Muscle of leg (tissue), 11 donors: ENCODE results near the gene CCDC30. TPM values are rescaled to one million over a fixed set of nuclear protein-coding genes. Genes with fewer than 3 reads are reported as not detected.

ENCODE experiments used
- DNase-seq: peaks from one replicate; pipeline ENCODE4 v3.0.0; 2013
- H3K27ac ChIP-seq: one replicate; pipeline ENCODE4 v1.5.1; 2013; ENCODE audit warnings: mild to moderate bottlenecking, low read length, control low read depth
- H3K27me3 ChIP-seq: one replicate; pipeline ENCODE4 v1.6.1; 2013; ENCODE audit warnings: low read length; ENCODE audit not compliant: control insufficient read depth, insufficient read depth
- H3K36me3 ChIP-seq: one replicate; pipeline ENCODE4 v1.6.1; 2013; ENCODE audit warnings: low read length; ENCODE audit not compliant: control insufficient read depth, insufficient read depth
- H3K4me1 ChIP-seq: one replicate; pipeline ENCODE4 v1.6.1; 2013; ENCODE audit warnings: low read length; ENCODE audit not compliant: control insufficient read depth, insufficient read depth
- H3K4me3 ChIP-seq: one replicate; pipeline ENCODE4 v1.5.1; 2013; ENCODE audit warnings: low read length, control low read depth
- H3K9me3 ChIP-seq: replicated peaks from 2 replicates; pipeline ENCODE4 v1.6.1; 2013; ENCODE audit warnings: low read depth, low read length; ENCODE audit not compliant: control insufficient read depth
- WGBS: methylation state at CpG from one replicate; pipeline ENCODE4 v1.1.5; 2013; ENCODE audit warnings: missing lambda C conversion rate; ENCODE audit not compliant: insufficient coverage; 5-methylcytosine and 5-hydroxymethylcytosine counted together
- polyA plus RNA-seq, 8 donors: library from polyadenylated mRNA; unstranded; fragments of 120-200 nt; gene quantifications; one replicate each; pipeline versions ENCODE4 v1.2.1 to v1.2.3, GENCODE V29; 2013; ENCODE audit warnings: inconsistent platforms in 1 of 8, low replicate concordance in 1 of 8; ENCODE audit not compliant: insufficient read length in 8 of 8, insufficient read depth in 1 of 8
- total RNA-seq: library from RNA; stranded (reverse); fragments of 120-200 nt; gene quantifications from one replicate; pipeline ENCODE4 v1.2.4, GENCODE V29; 2013

CCDC30 gene
- total and polyA plus RNA-seq, 9 donors: 1.2 to 3.5 (median 1.9) TPM

DNA sequence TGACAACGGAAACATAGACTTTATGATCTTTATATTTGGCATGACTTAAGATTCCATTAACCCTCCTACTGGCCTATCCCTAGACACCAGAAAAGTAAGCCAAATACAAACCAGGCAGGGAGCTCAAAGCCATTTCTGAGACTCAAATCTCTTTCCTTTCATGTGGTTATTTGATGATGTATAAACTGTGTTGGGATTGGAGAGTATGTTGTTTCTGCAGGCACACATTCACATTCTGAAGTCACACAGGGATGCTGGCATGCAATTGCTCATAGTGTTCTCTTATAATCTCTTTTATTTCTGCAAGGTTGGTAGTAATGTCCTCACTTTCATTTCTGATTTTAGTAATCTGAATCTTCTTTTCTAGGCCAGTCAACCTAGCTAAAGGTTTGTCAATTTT lies 13.0 kb upstream of the CCDC30 start:
- Histone ChIP-seq H3K27ac (no peak overlapping the region), H3K4me3 (no peak overlapping the region), H3K4me1 (no peaks in the 10 kb centered on the region), H3K9me3 (no peaks in the 10 kb centered on the region), H3K36me3 (no peaks in the 10 kb centered on the region), H3K27me3 (no peaks in the 10 kb centered on the region)
- no CpG with 5 or more reads among the region's 1 CpG for WGBS
- DNase-seq: no peak

DNA sequence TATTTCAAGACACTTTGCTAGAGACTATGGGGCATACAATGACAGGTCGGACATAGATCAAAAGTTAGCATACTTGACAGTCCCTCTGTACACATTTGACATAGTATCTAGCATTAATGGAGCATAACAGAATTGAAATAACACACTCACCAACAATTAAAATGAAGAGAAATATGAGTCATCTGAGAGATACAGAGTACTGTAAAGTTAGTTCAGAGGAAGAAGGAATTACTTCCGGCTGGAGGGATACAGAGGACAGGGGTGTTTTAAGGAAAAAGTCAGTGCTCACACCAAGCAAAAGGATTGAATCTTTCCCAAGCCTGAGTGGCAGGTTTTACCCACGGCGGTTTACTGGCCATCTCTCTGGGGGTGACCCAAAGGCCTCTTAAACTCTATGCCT lies 9.7 kb upstream of the CCDC30 start:
- Histone ChIP-seq H3K27ac (no peak overlapping the region), H3K9me3 (no peaks in the 10 kb centered on the region), H3K27me3 (no peaks in the 10 kb centered on the region), H3K4me3 (no peak overlapping the region), H3K4me1 (peaks cover 12% of the 10 kb centered on the region), H3K36me3 (peaks cover 3% of the 10 kb centered on the region)
- 40% methylated on average over 1 of the region's 4 CpGs for WGBS
- DNase-seq: no peak

DNA sequence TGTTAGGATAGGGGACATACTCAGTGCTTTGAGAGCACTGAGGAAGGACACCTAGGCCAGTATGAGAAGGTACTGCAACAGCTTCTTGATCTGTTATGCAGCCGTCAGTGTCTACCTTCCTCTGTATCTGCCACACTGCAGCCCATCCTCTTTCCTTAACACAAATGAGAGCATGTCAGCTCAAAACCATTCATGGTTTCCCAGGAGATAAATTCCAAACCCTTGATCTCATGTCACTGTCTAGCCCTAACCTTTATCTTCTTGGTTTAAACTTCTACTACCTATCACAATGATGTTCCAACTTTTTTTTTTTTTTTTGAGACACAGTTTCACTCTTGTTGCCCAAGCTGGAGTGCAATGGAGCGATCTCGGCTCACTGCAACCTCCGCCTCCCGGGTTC lies 8.7 kb upstream of the CCDC30 start:
- H3K4me3 ChIP-seq: no peak overlapping the region
- no peaks in the 10 kb centered on the region for H3K9me3 ChIP-seq
- H3K27ac ChIP-seq: no peak overlapping the region
- peaks cover 12% of the 10 kb centered on the region for H3K4me1 ChIP-seq
- no peaks in the 10 kb centered on the region for H3K27me3 ChIP-seq
- DNase-seq: no peak
- peaks cover 8% of the 10 kb centered on the region for H3K36me3 ChIP-seq
- 94% methylated on average over 4 of the region's 5 CpGs for whole genome bisulfite sequencing

DNA sequence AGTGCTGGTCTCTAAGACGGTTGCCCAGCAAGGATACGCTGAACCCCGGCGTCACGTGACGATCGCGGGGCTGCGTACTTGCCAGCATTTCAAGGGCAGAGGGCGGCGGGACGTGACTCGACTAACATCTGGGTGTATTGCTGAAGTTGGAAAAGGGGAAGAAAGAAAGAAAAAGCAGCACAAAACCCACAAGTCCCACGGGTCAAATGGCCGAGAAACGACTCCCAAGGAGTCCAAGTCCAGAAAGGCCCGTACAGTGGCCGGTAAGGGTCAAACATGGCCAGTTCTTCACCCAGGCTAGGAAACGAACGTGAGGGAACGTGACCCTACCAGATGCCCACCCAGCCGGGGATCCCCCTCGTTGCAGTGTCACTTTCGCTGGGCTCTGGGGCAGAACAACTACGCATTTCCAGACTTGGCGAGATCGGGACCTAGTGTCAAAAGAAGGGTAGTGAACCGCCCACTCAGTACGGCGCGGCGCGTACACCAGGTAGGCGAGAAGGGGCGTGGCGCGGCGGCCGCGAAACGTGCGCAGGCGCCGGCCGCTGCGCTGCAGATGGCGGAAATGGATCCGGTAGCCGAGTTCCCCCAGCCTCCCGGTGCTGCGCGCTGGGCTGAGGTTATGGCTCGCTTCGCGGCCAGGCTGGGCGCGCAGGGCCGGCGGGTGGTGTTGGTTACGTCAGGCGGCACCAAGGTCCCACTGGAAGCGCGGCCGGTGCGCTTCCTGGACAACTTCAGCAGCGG lies 6.9 kb upstream of the CCDC30 start, which contains the start of the genes PPCS and ZMYND12:
TSS of gene PPCS (plus strand) at position 534 of the 744 bp plus-strand sequence. CDS start at position 557, 23 bp downstream.
TSS of gene ZMYND12 (minus strand) at position 13 of the 744 bp plus-strand sequence. CDS start 25 bp downstream, outside the sequence.
- H3K36me3 ChIP-seq: peaks cover 12% of the 10 kb centered on the region
- peak within 1 kb of the TSS; percentile 64 for H3K4me3 ChIP-seq
- H3K4me1 ChIP-seq: peaks cover 12% of the 10 kb centered on the region
- WGBS: under 1% methylated on average over 55 of the region's 66 CpGs
- H3K27me3 ChIP-seq: no peaks in the 10 kb centered on the region
- peak within 1 kb of the TSS; percentile 97 for H3K27ac ChIP-seq
- H3K9me3 ChIP-seq: no peaks in the 10 kb centered on the region
- peak; percentile 97 for DNase-seq

DNA sequence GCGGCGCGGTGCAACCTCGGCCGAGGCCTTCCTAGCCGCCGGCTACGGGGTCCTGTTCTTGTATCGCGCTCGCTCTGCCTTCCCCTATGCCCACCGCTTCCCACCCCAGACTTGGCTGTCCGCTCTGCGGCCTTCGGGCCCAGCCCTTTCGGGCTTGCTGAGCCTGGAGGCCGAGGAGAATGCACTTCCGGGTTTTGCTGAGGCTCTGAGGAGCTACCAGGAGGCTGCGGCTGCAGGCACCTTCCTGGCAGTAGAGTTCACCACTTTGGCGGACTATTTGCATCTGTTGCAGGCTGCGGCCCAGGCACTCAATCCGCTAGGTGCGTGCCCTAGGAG lies 6.4 kb upstream of the CCDC30 start:
- peaks cover 12% of the 10 kb centered on the region for H3K36me3 ChIP-seq
- no peaks in the 10 kb centered on the region for H3K27me3 ChIP-seq
- peak overlapping the region; percentile 64 for H3K4me3 ChIP-seq
- WGBS: 2% methylated on average over 23 of the region's 23 CpGs
- H3K4me1 ChIP-seq: peaks cover 12% of the 10 kb centered on the region
- peak; percentile 65 for DNase-seq
- peak overlapping the region; percentile 97 for H3K27ac ChIP-seq
- H3K9me3 ChIP-seq: no peaks in the 10 kb centered on the region

DNA sequence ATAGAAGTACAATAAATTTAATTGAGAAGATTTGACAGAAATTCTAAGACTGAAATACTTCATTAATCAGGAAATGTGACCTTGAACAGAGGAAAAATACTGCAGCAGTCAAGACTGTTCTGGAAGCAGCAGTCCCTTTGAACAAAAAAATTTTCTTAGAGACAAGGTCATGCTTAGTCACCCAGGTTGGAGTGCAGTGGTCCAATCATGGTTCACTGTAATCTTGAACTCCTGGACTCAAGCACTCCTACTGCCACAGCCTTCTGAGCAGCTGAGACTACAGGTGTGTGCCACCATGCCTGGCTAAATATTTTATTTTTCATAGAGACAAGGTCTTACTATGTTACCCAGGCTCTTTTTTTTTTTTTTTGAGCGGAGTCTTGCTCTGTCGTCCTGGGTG lies 1.9 kb upstream of the CCDC30 start:
- no CpG with 5 or more reads among the region's 2 CpGs for WGBS
- Histone ChIP-seq H3K9me3 (no peaks in the 10 kb centered on the region), H3K4me3 (no peak overlapping the region)

DNA sequence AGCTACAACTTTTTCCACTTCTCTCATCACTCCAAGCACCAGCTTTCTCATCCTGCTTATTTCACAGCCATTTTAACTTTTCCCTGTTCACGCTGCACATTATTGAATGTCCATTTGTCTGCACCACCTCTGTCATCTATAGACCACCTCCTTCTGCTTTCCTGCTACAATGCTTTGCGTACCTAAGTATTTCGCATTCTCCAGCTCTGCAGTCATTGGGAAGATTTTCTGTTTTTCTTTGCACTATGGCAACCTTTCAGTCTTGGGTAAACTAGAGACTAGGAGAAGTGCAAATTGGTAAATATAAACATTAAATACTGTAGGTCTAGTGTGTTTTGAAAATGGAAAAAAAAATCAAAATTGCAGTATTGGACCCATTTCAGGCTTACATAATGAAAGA lies 835 bp downstream of the CCDC30 start:
- Histone ChIP-seq H3K4me3 (no peak overlapping the region), H3K27ac (no peak overlapping the region), H3K27me3 (no peaks in the 10 kb centered on the region), H3K9me3 (no peaks in the 10 kb centered on the region), H3K4me1 (peaks cover 5% of the 10 kb centered on the region), H3K36me3 (peaks cover 8% of the 10 kb centered on the region)
- no peak for DNase-seq
- 86% methylated on average over 1 of the region's 3 CpGs for WGBS

More for the DNA sequence above, 1.9 kb upstream of the CCDC30 start:
- Histone ChIP-seq H3K27ac (no peak overlapping the region), H3K27me3 (no peaks in the 10 kb centered on the region), H3K36me3 (peaks cover 12% of the 10 kb centered on the region), H3K4me1 (peaks cover 12% of the 10 kb centered on the region)
- no peak for DNase-seq

DNA sequence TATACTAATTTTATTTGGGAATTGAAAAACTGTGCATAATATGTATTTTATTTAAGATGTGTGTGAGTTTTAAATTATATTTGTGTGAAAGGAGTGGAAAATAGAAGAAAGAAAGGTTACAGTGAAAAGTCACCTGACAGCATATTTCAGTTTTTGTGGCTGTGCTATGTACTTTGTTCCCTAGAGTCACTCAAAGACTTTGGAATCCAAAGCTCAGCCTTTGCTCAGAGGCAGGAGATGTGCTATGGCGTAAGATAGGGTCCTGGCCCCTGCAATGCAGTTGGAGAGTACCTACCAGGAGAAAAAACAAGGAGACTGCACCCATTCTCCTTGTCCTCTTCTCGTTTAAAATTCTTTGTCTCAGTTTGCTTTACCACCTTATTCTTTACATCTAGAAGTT lies 2.9 kb downstream of the CCDC30 start:
- no peaks in the 10 kb centered on the region for H3K36me3 ChIP-seq
- peaks cover 5% of the 10 kb centered on the region for H3K4me1 ChIP-seq
- H3K27ac ChIP-seq: no peak overlapping the region
- 100% methylated on average over 1 of the region's 2 CpGs for WGBS
- H3K27me3 ChIP-seq: no peaks in the 10 kb centered on the region
- no peak overlapping the region for H3K4me3 ChIP-seq
- no peak for DNase-seq
- no peaks in the 10 kb centered on the region for H3K9me3 ChIP-seq

DNA sequence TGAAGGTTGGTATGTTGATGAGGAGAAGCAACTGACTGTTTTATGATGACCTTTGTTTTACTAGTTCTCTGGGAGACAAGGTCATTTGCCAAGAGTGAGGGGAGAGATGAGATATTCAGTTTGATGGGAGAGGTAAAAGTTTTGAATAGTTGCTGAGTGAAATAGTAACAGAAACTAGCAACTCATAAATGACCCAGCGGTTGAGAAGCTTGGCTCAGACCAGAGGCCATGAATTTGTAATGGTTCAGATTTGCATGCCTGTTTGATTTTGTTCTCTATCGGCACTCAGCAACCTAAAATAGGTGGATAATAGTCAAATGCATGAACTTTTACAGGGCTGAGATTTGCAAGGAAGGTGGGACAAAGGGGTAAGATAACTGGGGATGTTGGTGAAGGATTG lies 6.6 kb downstream of the CCDC30 start:
- H3K36me3 ChIP-seq: no peaks in the 10 kb centered on the region
- H3K27me3 ChIP-seq: no peaks in the 10 kb centered on the region
- H3K4me3 ChIP-seq: no peak overlapping the region
- no peak for DNase-seq
- no peaks in the 10 kb centered on the region for H3K4me1 ChIP-seq
- H3K27ac ChIP-seq: no peak overlapping the region
- H3K9me3 ChIP-seq: no peaks in the 10 kb centered on the region
- WGBS: 85% methylated on average over 2 of the region's 2 CpGs

DNA sequence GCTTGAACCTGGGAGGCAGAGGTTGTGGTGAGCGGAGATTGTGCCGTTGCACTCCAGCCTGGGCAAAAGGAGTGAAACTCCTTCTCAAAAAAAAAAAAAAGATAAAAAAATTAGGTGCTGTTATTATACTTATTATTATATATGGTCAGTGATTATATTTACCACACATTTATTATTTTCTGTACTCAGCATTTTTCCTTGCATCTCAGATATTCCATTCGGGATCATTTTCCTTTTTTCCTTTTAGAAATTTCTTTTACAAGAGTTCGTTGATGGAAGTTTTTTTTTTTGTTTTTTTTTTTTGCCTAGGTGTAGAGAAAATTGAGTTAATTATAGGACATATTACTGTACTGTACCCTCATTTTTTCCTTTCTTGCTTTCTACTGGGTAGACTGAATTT lies 13.5 kb downstream of the CCDC30 start:
- Histone ChIP-seq H3K27me3 (no peaks in the 10 kb centered on the region), H3K36me3 (no peaks in the 10 kb centered on the region), H3K27ac (no peak overlapping the region), H3K4me3 (no peak overlapping the region), H3K9me3 (no peaks in the 10 kb centered on the region), H3K4me1 (no peaks in the 10 kb centered on the region)
- no CpG with 5 or more reads among the region's 4 CpGs for WGBS
- no peak for DNase-seq
